Trophoblast cell (in vitro differentiated cells and primary cell): ENCODE measurements around the gene RBM38.
"Not testable (repeated sequence)": the region's sequence is repeated elsewhere in the genome, so short reads cannot be mapped to it uniquely, and the experiment has no call there.

Source experiments
- DNase-seq, 2 donors: peaks; one replicate each; pipeline ENCODE4 v3.0.0-alpha.2; 2016
- H2AFZ ChIP-seq: 2 replicates; pipeline ENCODE4 v1.6.1; 2013; ENCODE audit warnings: low read length, moderate library complexity, mild to moderate bottlenecking; ENCODE audit not compliant: insufficient read depth, poor library complexity
- H2AK5ac ChIP-seq: 2 replicates; pipeline ENCODE4 v1.6.1; 2013; ENCODE audit warnings: mild to moderate bottlenecking, low read length
- H2BK120ac ChIP-seq: 2 replicates; pipeline ENCODE4 v1.6.1; 2013; ENCODE audit warnings: low read length, mild to moderate bottlenecking, moderate library complexity; ENCODE audit not compliant: insufficient read depth, poor library complexity
- H2BK12ac ChIP-seq: 2 replicates; pipeline ENCODE4 v1.6.1; 2013; ENCODE audit warnings: mild to moderate bottlenecking, low read length, moderate library complexity
- H2BK5ac ChIP-seq: 2 replicates; pipeline ENCODE4 v1.6.1; 2013; ENCODE audit warnings: low read length, low read depth, moderate library complexity, mild to moderate bottlenecking; ENCODE audit not compliant: poor library complexity
- H3K14ac ChIP-seq: 2 replicates; pipeline ENCODE4 v1.6.1; 2013; ENCODE audit warnings: mild to moderate bottlenecking, low read length
- H3K18ac ChIP-seq: 2 replicates; pipeline ENCODE4 v1.6.1; 2013; ENCODE audit warnings: mild to moderate bottlenecking, low read length
- H3K23ac ChIP-seq: 2 replicates; pipeline ENCODE4 v1.6.1; 2013; ENCODE audit warnings: low read length
- H3K27ac ChIP-seq: 2 replicates; pipeline ENCODE4 v1.5.1; 2013; ENCODE audit warnings: low read depth, mild to moderate bottlenecking, inconsistent platforms, low read length, moderate library complexity
- H3K27me3 ChIP-seq: 2 replicates; pipeline ENCODE4 v1.6.1; 2013; ENCODE audit warnings: inconsistent platforms, mild to moderate bottlenecking, low read length, moderate library complexity; ENCODE audit not compliant: insufficient read depth
- H3K36me3 ChIP-seq, 2 experiments: 1 replicate in 1 of 2; 2 replicates in 1 of 2; pipeline ENCODE4 v1.6.1; 2013; ENCODE audit warnings: low read length in 2 of 2, mild to moderate bottlenecking in 2 of 2, moderate library complexity in 1 of 2; ENCODE audit not compliant: insufficient read depth in 2 of 2, control insufficient read depth in 1 of 2
- H3K4ac ChIP-seq: 2 replicates; pipeline ENCODE4 v1.6.1; 2013; ENCODE audit warnings: low read depth, mild to moderate bottlenecking, low read length, moderate library complexity
- H3K4me1 ChIP-seq, 2 experiments: 1 replicate in 1 of 2; 2 replicates in 1 of 2; pipeline ENCODE4 v1.6.1; 2013; ENCODE audit warnings: low read length in 2 of 2, mild to moderate bottlenecking in 2 of 2, moderate library complexity in 1 of 2; ENCODE audit not compliant: insufficient read depth in 2 of 2, control insufficient read depth in 1 of 2
- H3K4me2 ChIP-seq: 2 replicates; pipeline ENCODE4 v1.6.1; 2013; ENCODE audit warnings: inconsistent platforms, mild to moderate bottlenecking, low read length, moderate library complexity
- H3K4me3 ChIP-seq: 2 replicates; pipeline ENCODE4 v1.5.1; 2013; ENCODE audit warnings: mild to moderate bottlenecking, low read depth, low read length, inconsistent platforms
- H3K79me1 ChIP-seq: one replicate; pipeline ENCODE4 v1.6.1; 2013; ENCODE audit warnings: low read length
- H3K79me2 ChIP-seq: 2 replicates; pipeline ENCODE4 v1.6.1; 2013; ENCODE audit warnings: low read length, mild to moderate bottlenecking; ENCODE audit not compliant: control insufficient read depth, insufficient read depth, poor library complexity
- H3K9ac ChIP-seq: 2 replicates; pipeline ENCODE4 v1.6.1; 2013; ENCODE audit warnings: mild to moderate bottlenecking, low read length
- H3K9me3 ChIP-seq: 2 replicates; pipeline ENCODE4 v1.6.1; 2013; ENCODE audit warnings: low read depth, mild to moderate bottlenecking, control low read depth, inconsistent platforms, low read length; ENCODE audit not compliant: insufficient read depth
- H4K12ac ChIP-seq: 2 replicates; pipeline ENCODE4 v1.6.1; 2013; ENCODE audit warnings: low read depth, mild to moderate bottlenecking, low read length, moderate library complexity
- H4K8ac ChIP-seq: 2 replicates; pipeline ENCODE4 v1.6.1; 2013; ENCODE audit warnings: low read depth, mild to moderate bottlenecking, low read length, moderate library complexity
- H4K91ac ChIP-seq: one replicate; pipeline ENCODE4 v1.6.1; 2013; ENCODE audit warnings: low read depth, mild to moderate bottlenecking, low read length, moderate library complexity
- WGBS: extraction: QIAGEN DNeasy Blood & Tissue Kit; methylation state at CpG from one replicate; pipeline ENCODE4 v1.1.7; 2013; ENCODE audit warnings: missing lambda C conversion rate; ENCODE audit not compliant: insufficient read length, insufficient coverage; ENCODE audit errors: extremely low coverage; 5-methylcytosine and 5-hydroxymethylcytosine counted together

The RBM38 gene

DNA sequence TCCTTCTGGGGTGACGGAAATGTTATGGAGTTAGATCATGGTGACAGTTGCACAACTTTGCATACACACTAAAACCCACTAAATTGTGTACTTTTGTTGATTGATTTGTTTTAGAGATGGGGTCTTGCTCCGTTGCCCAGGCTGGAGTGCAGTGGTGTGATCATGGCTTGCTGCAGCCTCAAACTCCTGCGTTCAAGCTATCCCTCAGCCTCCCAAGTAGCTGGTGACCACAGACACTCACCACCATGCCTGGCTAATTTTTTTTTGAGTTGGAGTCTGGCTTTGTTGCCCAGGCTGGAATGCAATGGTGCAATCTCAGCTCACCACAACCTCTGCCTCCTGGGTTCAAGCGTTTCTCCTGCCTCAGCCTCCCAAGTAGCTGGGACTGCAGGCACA is 39.0 kb downstream of the RBM38 start:
- H3K36me3 ChIP-seq, H3K4me2 ChIP-seq, H3K79me2 ChIP-seq, H4K12ac ChIP-seq, H2BK12ac ChIP-seq, H2AK5ac ChIP-seq, H3K4me1 ChIP-seq, H3K27me3 ChIP-seq, H3K4ac ChIP-seq, H3K9ac ChIP-seq, H2AFZ ChIP-seq, H3K18ac ChIP-seq, H3K9me3 ChIP-seq, H3K23ac ChIP-seq, H3K4me3 ChIP-seq, H2BK120ac ChIP-seq, H3K27ac ChIP-seq, H3K14ac ChIP-seq, H4K91ac ChIP-seq, H4K8ac ChIP-seq, H3K79me1 ChIP-seq, DNase-seq, H2BK5ac ChIP-seq: not testable (repeated sequence)
- no CpG with 5 or more reads among the region's 4 CpGs for WGBS

- no peak overlapping the region for H2BK12ac ChIP-seq
- no peak overlapping the region for H3K4ac ChIP-seq
- no peak overlapping the region for H3K27ac ChIP-seq
- no peak overlapping the region for H4K91ac ChIP-seq
- peaks cover 2% of the 10 kb centered on the region for H3K9me3 ChIP-seq
- no peaks in the 10 kb centered on the region for H3K79me2 ChIP-seq
- no peak for DNase-seq
- peaks cover 4% of the 10 kb centered on the region for H3K79me1 ChIP-seq
- H3K14ac ChIP-seq: no peak overlapping the region
- no peak overlapping the region for H3K4me3 ChIP-seq
- H2AFZ ChIP-seq: no peak overlapping the region
- H2BK120ac ChIP-seq: no peak overlapping the region
- no peaks in the 10 kb centered on the region for H3K36me3 ChIP-seq
- no peak overlapping the region for H4K12ac ChIP-seq
- no peak overlapping the region for H3K4me2 ChIP-seq
- no CpG with 5 or more reads among the region's 5 CpGs for WGBS
- peaks cover 9 to 11% of the 10 kb centered on the region in 2 experiments for H3K4me1 ChIP-seq
- H3K9ac ChIP-seq: no peak overlapping the region
- H2AK5ac ChIP-seq: no peak overlapping the region
- no peak overlapping the region for H3K23ac ChIP-seq
- no peaks in the 10 kb centered on the region for H3K27me3 ChIP-seq
- H4K8ac ChIP-seq: no peak overlapping the region
- H3K18ac ChIP-seq: no peak overlapping the region
- H2BK5ac ChIP-seq: no peak overlapping the region
Measured at GRCh38 chr20:57431539-57431835, 40.3 kb downstream of the RBM38 start.

DNA sequence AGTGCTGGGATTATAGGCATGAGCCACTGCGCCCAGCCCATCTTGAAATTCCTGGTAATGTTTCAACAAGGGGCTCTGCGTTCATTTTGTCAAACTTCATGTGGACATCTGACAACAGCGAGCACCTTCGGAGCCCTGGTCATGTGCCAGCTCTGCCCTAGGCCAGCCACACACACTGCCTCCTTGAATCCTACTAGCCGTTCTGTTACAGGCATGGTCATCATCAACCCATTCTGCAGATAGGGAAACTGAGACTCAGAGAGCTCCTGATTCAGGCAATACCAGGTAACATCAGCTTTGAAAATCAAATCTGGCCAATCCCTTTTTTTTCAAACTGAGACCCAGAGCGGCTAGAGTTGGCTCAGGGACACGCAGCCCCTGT is 41.3 kb downstream of the RBM38 start:
- Histone ChIP-seq H4K8ac (no peak overlapping the region), H3K9me3 (peaks cover 6% of the 10 kb centered on the region), H3K23ac (no peak overlapping the region), H3K36me3 (no peaks in the 10 kb centered on the region), H3K4me3 (no peak overlapping the region), H2BK120ac (no peak overlapping the region), H3K18ac (no peak overlapping the region), H2BK5ac (no peak overlapping the region), H3K79me2 (no peaks in the 10 kb centered on the region), H4K91ac (no peak overlapping the region), H4K12ac (no peak overlapping the region), H3K4me1 (peaks cover 9 to 11% of the 10 kb centered on the region in 2 experiments), H3K27ac (no peak overlapping the region), H2AFZ (no peak overlapping the region), H2AK5ac (no peak overlapping the region), H3K4ac (no peak overlapping the region), H3K4me2 (no peak overlapping the region), H3K27me3 (no peaks in the 10 kb centered on the region), H3K79me1 (peaks cover 4% of the 10 kb centered on the region), H2BK12ac (no peak overlapping the region), H3K9ac (no peak overlapping the region), H3K14ac (no peak overlapping the region)
- WGBS: no CpG with 5 or more reads among the region's 7 CpGs
- no peak for DNase-seq

DNA sequence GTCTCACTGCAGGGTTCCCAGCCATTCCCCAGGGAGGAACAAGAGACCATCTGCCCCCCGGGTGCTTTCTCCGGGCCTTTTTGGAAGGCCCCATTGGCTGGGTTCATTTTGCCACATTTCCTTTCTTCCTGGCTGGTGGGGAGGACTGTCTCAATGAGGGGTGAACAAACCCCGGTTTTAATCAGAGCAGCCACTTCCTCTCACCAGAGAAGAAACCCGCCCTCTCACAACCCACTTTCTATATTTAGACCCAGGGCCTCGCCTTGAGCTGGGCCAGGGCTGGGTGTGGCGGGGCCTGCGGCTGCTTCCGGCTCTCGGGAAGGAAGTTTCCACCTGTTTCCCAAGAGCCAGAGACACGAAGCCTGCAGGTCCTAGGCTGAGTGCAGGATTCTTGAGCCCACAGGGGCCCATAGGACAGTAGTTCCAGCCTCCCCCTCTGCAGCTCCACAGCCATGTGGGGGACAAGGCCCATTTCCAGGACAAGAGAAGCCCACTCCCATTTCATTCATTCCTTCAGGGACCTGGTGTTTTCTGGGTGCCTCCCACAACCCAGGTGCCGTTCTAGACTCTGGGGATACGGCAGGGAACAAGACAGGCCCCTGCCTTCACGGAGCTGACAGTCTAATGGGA is 41.8 kb downstream of the RBM38 start:
- no peak overlapping the region for H2BK5ac ChIP-seq
- no CpG with 5 or more reads among the region's 13 CpGs for WGBS
- no peak overlapping the region for H2AFZ ChIP-seq
- no peak for DNase-seq
- H3K4me2 ChIP-seq: no peak overlapping the region
- H3K79me2 ChIP-seq: no peaks in the 10 kb centered on the region
- H3K9me3 ChIP-seq: peaks cover 7% of the 10 kb centered on the region
- H4K91ac ChIP-seq: no peak overlapping the region
- no peak overlapping the region for H3K14ac ChIP-seq
- H3K9ac ChIP-seq: no peak overlapping the region
- no peak overlapping the region for H3K4ac ChIP-seq
- H4K12ac ChIP-seq: no peak overlapping the region
- H3K27ac ChIP-seq: no peak overlapping the region
- H4K8ac ChIP-seq: no peak overlapping the region
- H2BK12ac ChIP-seq: no peak overlapping the region
- H3K4me1 ChIP-seq: peaks cover 9 to 11% of the 10 kb centered on the region in 2 experiments
- H2BK120ac ChIP-seq: no peak overlapping the region
- H3K18ac ChIP-seq: no peak overlapping the region
- H3K4me3 ChIP-seq: no peak overlapping the region
- no peak overlapping the region for H2AK5ac ChIP-seq
- peaks cover 4% of the 10 kb centered on the region for H3K79me1 ChIP-seq
- no peaks in the 10 kb centered on the region for H3K36me3 ChIP-seq
- H3K27me3 ChIP-seq: no peaks in the 10 kb centered on the region
- H3K23ac ChIP-seq: no peak overlapping the region
